Measurements from ENCODE around the gene ACTN3.

DNA sequence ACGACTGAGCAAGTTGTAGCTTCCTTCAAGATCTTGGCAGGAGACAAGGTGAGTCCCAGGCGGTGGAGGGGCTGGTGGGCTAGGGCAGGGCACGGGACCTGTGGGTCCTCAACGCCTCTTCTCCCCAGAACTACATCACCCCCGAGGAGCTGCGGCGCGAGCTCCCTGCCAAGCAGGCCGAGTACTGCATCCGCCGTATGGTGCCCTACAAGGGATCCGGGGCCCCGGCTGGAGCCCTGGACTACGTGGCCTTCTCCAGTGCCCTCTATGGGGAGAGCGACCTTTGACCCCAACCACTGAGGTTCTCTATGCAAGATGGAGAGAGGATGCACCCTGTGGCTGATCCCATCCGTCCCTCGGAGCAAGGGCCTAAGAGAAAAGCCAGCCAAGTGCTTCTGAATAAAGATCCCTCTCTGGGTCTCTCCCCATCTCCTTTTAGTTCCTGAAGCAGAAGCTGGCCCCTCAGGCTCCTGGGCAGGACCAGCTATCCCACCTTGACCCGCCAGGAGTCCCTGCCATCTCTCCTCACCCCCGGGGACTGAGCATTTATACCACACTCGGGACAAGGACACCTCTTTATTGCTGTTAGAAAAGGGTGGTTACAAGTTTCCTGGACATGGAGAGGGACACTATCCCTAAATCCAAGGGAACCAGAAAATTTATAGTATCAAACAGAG is 16.3 kb downstream of the ACTN3 start:
- no peak for TF ChIP-seq POLR2AphosphoS5 (IDR thresholded peaks at IDR 0.05)
- TF ChIP-seq POLR2A (IDR thresholded peaks at IDR 0.05) = no peak
